Gastroesophageal sphincter (tissue), 4 donors: Measurements from ENCODE around the gene RAB25. TPM values are rescaled to one million over a fixed set of nuclear protein-coding genes. Genes with fewer than 3 reads are reported as not detected.
A peak's percentile ranks its signal among the peaks of the same experiment; 100 is the strongest.

Source experiments
- ATAC-seq: fragments of 150-250 bp; one replicate; pipeline ENCODE4 v1.9.1; 2016; ENCODE audit warnings: mild to moderate bottlenecking, moderate library complexity
- H3K27ac ChIP-seq, 4 donors: fragments of 200-600 bp; sonication (generic) in 3 of 4; 1 replicate in 3 of 4; 2 replicates in 1 of 4; pipeline ENCODE4 v1.5.1; 2016 to 2019
- H3K27me3 ChIP-seq: fragments of 200-600 bp; sonication (generic); one replicate; pipeline ENCODE4 v1.5.1; 2019
- H3K36me3 ChIP-seq, 2 donors: fragments of 200-600 bp; sonication (generic); one replicate each; pipeline ENCODE4 v1.5.1; 2019; ENCODE audit warnings: control low read depth in 1 of 2
- H3K4me1 ChIP-seq, 3 donors: fragments of 200-600 bp; sonication (generic); 1 replicate in 2 of 3; 2 replicates in 1 of 3; pipeline ENCODE4 v1.5.1; 2016 to 2019; ENCODE audit warnings: control low read depth in 2 of 3
- H3K4me3 ChIP-seq, 2 donors: fragments of 200-600 bp; sonication (generic); one replicate each; pipeline ENCODE4 v1.5.1; 2019; ENCODE audit warnings: mild to moderate bottlenecking in 1 of 2, moderate library complexity in 1 of 2
- H3K9me3 ChIP-seq, 3 donors: fragments of 200-600 bp; sonication (generic); one replicate each; pipeline ENCODE4 v1.5.1; 2017 to 2019; ENCODE audit warnings: control low read depth in 2 of 3
- EP300 ChIP-seq: sonication (generic); formaldehyde crosslinking; IDR thresholded peaks from one replicate; pipeline ENCODE4 v1.6.1; 2017; ENCODE audit warnings: antibody characterized with exemption, mild to moderate bottlenecking
- POLR2A ChIP-seq, 2 donors: fragments of 450-650 bp; IDR thresholded peaks; one replicate each; pipeline ENCODE4 v1.6.1; 2017; ENCODE audit warnings: antibody characterized with exemption in 2 of 2, mild to moderate bottlenecking in 2 of 2, moderate library complexity in 1 of 2
- POLR2AphosphoS5 ChIP-seq: sonication (generic); formaldehyde crosslinking; IDR thresholded peaks from one replicate; pipeline ENCODE4 v1.6.1; 2017; ENCODE audit warnings: antibody characterized with exemption
- WGBS, 2 donors: methylation state at CpG; one replicate each; pipeline ENCODE4 v1.1.5; 2018; ENCODE audit warnings: low coverage in 1 of 2; 5-methylcytosine and 5-hydroxymethylcytosine counted together
- total RNA-seq, 4 donors: library from RNA; depleted of rRNA; stranded (reverse); fragments of >200 nt; gene quantifications; one replicate each; pipeline ENCODE4 v1.1.0, GENCODE V29; 2016
- TF ChIP-seq, protein P1 (sequence below), 4 experiments: fragments of 200-600 bp in 2 of 4; fragments of 450-650 bp in 2 of 4; sonication (generic) in 1 of 4; IDR thresholded peaks; one replicate each; pipeline ENCODE4 v1.5.1; 2017 to 2019; ENCODE audit warnings: antibody characterized with exemption in 4 of 4, mild to moderate bottlenecking in 2 of 4, moderate library complexity in 2 of 4

Gene RAB25
- 10 to 100 TPM in 1 of 4 donors, not detected in 3; 22.1 TPM for total RNA-seq

DNA sequence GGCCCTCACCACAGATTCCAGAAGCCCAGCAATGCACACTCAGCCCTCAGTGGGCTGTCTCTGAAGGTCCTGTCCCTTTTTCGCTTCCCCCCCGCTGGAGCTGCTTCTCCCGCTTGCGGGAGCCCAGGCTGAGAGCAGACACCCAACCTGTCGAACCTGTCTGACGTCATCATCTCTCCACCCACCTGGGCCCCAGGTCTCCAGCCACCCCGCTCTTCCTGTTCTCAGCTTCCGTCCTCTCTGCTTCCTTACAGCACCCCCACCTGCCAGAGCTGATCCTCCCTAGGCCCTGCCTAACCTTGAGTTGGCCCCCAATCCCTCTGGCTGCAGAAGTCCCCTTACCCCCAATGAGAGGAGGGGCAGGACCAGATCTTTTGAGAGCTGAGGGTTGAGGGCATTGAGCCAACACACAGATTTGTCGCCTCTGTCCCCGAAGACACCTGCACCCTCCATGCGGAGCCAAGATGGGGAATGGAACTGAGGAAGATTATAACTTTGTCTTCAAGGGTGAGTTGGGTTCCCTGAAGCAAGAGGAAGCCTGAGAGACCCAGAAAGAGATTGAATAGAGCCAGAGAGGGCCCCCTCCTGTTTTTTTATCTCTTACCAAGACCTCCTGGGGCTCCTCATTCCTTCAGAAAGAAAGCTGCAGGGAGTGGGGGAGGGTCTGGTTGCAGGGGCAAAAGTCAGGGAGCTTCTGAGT lies at the start of gene RAB25:
Gene RAB25, plus strand, starts transcription at position 224 of the 700 bp plus-strand sequence. Its CDS starts 241 bp downstream, at position 465.
- ATAC-seq: no peak
- Histone ChIP-seq H3K36me3 (peaks cover 0 to 21% of the 10 kb centered on the region in 2 donors), H3K27me3 (no peaks in the 10 kb centered on the region), H3K4me3 (no peak within 1 kb of the TSS), H3K27ac (no peak within 1 kb of the TSS), H3K4me1 (peaks cover 0 to 4% (median 0%) of the 10 kb centered on the region in 3 donors), H3K9me3 (no peaks in the 10 kb centered on the region)
- 33 to 37% methylated on average over 4 to 6 of the region's 11 CpGs for WGBS, 2 donors
- no peak for TF ChIP-seq POLR2A (IDR thresholded peaks at IDR 0.05)
- TF ChIP-seq POLR2AphosphoS5: no peak
- TF ChIP-seq, protein P1, sequence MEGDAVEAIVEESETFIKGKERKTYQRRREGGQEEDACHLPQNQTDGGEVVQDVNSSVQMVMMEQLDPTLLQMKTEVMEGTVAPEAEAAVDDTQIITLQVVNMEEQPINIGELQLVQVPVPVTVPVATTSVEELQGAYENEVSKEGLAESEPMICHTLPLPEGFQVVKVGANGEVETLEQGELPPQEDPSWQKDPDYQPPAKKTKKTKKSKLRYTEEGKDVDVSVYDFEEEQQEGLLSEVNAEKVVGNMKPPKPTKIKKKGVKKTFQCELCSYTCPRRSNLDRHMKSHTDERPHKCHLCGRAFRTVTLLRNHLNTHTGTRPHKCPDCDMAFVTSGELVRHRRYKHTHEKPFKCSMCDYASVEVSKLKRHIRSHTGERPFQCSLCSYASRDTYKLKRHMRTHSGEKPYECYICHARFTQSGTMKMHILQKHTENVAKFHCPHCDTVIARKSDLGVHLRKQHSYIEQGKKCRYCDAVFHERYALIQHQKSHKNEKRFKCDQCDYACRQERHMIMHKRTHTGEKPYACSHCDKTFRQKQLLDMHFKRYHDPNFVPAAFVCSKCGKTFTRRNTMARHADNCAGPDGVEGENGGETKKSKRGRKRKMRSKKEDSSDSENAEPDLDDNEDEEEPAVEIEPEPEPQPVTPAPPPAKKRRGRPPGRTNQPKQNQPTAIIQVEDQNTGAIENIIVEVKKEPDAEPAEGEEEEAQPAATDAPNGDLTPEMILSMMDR (IDR thresholded peaks at IDR 0.05): no peak
- no peak for TF ChIP-seq EP300

DNA sequence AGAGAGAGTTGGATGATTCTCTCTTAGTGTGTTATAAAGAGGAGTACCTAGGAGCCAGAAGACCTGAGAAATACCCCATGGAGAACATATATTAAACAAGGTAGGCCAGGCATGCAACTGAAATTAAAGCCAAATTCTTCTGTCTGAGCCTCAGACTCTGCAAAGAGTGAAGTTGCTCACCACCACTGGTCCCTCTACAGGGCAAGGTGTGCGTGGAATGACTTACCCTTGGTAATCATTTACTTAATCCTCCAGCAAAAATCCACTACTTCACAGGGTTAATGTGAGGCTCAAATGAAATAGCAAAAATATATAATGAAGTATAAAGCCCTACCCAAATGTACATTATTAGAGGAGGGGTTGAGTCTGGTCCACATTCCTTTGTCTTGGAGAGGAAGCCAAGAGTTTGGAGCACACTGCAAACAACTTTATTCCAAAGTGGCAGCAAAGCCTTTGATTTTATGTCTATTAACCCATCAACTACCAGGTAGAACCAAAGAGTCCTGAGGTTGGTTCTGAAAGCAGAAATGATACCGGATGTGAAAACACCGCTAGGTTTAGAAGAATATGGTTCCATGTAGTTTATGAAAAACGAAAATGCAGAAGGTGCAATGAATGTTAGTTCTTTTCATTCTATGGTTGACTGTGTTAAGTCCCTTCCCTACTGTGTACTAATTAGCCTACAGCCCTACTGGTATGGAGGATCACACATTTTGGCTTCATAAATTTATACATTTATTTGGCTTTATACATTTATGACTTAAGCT lies 48.7 kb upstream of the RAB25 start:
- no peaks in the 10 kb centered on the region for H3K9me3 ChIP-seq
- no peak overlapping the region for H3K27ac ChIP-seq
- no peak overlapping the region for H3K4me3 ChIP-seq
- WGBS, 2 donors: 92 to 95% methylated on average over 3 to 4 of the region's 4 CpGs
- peaks cover 0 to 95% of the 10 kb centered on the region in 2 donors for H3K36me3 ChIP-seq
- H3K27me3 ChIP-seq: no peaks in the 10 kb centered on the region
- H3K4me1 ChIP-seq: no peaks in the 10 kb centered on the region
- ATAC-seq: no peak
- TF ChIP-seq POLR2AphosphoS5: no peak
- TF ChIP-seq POLR2A (IDR thresholded peaks at IDR 0.05): no peak
- TF ChIP-seq EP300: no peak
- TF ChIP-seq, protein P1 (IDR thresholded peaks at IDR 0.05): no peak

DNA sequence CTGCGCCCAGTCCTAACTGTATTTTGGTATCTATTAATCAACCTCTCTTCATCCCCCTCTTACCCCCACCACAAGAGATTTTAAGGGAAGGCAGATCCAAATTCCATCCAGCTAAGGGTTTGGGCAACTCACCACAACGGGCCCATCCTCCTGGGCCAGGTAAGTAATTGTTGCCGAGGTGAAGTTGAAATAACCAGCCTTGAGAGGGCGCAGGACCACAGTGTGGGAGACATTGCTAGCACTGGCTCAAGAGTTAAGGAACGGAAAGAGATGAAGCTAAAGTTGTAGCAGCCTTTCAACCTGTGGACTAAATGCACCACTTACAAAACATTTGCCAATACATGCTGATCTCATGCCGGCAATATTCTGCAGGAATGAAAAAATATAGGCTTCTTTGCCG lies 46.1 kb upstream of the RAB25 start:
- no peaks in the 10 kb centered on the region for H3K9me3 ChIP-seq
- 86 to 100% methylated on average over 1 to 6 of the region's 7 CpGs for WGBS, 2 donors
- TF ChIP-seq POLR2A (IDR thresholded peaks at IDR 0.05): no peak
- TF ChIP-seq EP300: no peak
- no peak for TF ChIP-seq POLR2AphosphoS5
- TF ChIP-seq, protein P1 (IDR thresholded peaks at IDR 0.05): no peak
- no peak for ATAC-seq
- peaks cover 0 to 13% (median 2%) of the 10 kb centered on the region in 3 donors for H3K4me1 ChIP-seq
- no peak overlapping the region for H3K4me3 ChIP-seq
- no peak overlapping the region for H3K27ac ChIP-seq
- H3K36me3 ChIP-seq: peaks cover 0 to 99% of the 10 kb centered on the region in 2 donors
- no peaks in the 10 kb centered on the region for H3K27me3 ChIP-seq

DNA sequence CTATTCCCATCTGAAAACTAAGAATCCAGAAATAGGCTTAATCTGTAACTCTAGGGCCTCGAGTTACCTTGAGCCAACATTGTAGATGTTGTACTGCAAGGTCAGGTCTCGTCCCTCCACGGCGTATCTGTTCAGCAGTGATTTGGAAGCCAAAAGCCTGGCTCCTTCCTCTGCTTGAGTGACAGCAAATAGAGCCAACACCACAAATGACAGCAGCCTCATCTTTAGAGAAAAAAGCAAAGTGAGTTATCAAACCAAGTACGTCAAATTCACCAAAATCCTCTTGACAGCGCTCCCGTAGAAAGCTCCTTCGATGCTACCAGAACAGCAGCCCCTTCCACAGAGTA lies 41.0 kb upstream of the RAB25 start:
- no peak for ATAC-seq
- no peak for TF ChIP-seq POLR2AphosphoS5
- no peak for TF ChIP-seq POLR2A (IDR thresholded peaks at IDR 0.05)
- TF ChIP-seq, protein P1 (IDR thresholded peaks at IDR 0.05): no peak
- TF ChIP-seq EP300: no peak
- H3K4me3 ChIP-seq: peak overlapping the region; percentile 61 to 83
- no peaks in the 10 kb centered on the region for H3K27me3 ChIP-seq
- peaks cover 0 to 25% (median 5%) of the 10 kb centered on the region in 3 donors for H3K4me1 ChIP-seq
- H3K27ac ChIP-seq: peak overlapping the region in 3 of 4 donors; percentile 89 to 92 (median 92)
- WGBS, 2 donors: 23 to 46% methylated on average over 4 to 5 of the region's 8 CpGs
- H3K36me3 ChIP-seq: peaks cover 0 to 49% of the 10 kb centered on the region in 2 donors
- H3K9me3 ChIP-seq: no peaks in the 10 kb centered on the region
